Putamen (tissue), 1 donor: Measurements from ENCODE around the gene SNX21.
"Not testable (repeated sequence)": the region's sequence is repeated elsewhere in the genome, so short reads cannot be mapped to it uniquely, and the experiment has no call there.

Source experiments
- DNase-seq: peaks from one replicate; pipeline ENCODE4 v3.0.0-alpha.2; 2016; ENCODE audit warnings: low spot score

SNX21 gene

DNA sequence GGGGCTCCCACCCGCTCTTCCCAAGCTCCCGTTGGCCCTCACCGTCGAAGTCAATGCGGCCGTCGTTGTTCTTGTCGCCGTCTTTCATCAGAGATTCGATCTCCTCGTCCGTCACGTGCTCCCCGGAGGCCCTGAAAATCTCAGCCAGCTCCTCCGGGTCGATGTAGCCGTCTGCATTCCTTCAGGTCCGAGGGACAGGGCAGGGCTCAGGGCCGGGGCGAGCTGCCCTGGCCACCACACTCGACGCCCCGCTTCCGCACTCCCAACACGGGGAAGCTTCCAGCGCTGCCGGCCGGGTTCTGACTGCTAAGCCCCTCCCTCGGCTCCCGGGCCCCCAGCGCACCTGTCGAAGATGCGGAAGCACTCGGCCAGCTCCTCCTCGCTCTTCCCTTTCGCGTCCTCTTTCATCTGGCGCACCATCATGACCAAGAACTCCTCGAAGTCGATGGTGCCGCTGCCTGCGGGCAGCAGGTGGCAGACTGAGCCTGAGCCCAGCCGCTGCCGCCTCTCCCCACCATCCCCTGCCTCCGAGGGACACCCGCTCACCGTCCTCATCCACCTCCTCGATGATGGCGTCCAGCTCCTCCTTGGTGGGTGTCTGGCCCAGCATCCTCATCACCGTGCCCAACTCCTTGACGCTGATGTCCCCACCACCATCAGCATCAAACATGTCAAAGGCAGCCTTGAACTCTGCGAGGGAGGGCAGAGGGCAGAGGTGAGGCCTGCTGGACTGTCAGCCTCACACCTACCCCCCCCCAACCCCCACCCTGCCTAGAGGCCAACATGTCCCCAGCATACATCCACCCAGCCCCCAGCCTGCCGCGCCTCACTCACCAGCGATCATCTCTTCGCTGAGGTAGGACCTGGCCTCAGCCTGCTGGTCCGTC is 9.4 kb upstream of the SNX21 start:
- no peak for DNase-seq

DNA sequence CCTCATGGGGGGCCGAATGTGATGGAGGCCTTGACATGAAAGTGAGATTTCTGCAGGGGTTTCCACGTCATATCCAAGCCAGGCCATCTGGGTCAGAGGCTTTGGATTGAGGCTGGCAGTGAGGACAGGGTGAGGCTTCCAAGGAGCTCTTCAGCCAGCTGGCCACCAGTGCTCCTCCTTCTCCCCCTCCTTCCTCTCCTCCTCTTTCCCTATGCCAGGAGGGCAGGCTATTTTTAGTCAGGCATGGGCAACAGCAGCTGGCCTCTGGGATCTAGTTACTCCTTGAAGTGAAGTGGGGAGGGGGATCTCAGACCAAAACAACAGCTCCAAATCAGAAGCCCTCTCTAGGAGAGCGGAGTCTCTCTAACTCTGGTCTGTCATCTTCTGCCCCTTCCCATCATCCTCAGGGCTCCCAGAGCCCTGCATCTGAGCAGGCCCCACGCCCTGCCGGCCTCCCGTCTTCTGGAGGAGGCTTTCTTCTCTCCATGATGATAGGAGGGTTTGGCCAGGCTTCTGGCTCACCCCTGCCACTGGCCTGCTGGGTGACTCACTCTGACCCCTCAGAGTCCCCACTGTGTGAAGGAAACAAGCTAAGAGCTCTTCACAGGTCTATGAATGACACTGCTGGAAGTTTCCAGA is 7.1 kb upstream of the SNX21 start:
- no peak for DNase-seq

DNA sequence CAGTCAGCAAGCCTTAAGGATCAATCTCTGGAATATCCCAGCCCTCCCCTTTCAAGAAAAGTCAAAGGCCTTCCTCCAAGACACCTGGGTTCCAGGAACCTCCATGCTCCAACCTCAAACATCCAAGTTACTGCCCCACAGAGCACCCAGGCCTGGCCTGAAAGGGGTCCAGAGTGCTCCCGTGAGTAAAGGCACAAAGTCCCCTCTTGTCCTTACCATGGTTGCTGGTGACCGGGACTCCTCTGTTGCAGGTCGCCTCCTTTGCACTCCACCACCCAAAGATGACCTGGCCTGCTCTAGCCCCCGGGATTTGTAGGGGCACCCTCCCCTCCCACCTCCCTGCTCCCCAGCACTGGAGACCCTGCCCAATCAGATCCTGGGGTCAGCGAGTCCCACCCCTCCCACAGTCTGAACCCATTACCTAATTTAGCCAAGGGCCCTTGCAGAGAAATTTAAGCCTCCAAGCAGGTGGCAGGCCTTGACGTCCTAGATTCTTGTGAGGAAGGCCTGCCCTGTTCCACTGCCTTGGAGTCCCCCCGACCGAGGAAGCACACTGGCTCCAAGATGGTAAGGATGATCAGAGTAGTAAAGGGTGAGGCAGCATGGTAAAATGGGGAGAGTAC is 6.5 kb upstream of the SNX21 start, which contains the start of gene TNNC2:
Gene TNNC2, minus strand, starts transcription at position 283 of the 623 bp plus-strand sequence. Its CDS starts 64 bp downstream, at position 219.
- DNase-seq, result no peak

DNA sequence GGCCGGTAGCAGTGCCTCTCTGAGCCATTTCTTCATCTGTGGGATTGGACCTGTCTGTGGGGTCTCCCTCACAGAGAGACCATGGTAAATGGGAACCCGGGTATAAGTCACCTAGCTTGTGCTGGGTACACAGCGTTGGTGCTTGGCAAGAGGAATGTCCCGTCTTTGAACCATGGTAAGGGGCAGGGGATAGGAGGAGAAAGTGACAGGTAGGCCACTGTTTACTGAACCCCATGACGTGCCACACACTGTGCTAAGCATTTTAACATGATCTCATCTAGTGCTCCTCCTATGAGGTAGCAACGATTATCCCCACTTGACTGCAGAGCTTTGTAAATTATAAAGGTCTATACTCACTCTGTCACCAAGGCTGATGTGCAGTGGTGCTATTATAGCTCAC is 5.9 kb upstream of the SNX21 start:
- DNase-seq, result no peak

DNA sequence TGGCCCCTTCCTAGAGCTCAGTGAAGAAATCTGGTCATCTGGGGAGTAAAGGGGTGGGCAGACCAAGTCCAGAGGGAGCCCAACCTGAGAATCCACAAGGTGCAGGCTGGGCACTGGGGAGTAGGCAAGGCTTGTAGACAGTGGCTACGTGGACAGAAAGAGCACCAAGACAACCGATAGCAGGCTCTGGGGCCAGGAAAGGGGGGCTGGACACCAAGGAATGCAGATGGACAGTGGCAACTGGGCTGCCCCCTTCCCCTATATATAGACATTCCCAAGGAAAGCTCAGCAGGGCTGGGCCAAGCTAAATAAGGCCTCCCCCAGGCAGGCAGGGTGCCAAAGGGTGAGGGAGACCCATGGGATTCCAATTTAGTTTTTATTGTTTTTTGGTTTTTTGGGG is 5.0 kb upstream of the SNX21 start:
- DNase-seq, result no peak

DNA sequence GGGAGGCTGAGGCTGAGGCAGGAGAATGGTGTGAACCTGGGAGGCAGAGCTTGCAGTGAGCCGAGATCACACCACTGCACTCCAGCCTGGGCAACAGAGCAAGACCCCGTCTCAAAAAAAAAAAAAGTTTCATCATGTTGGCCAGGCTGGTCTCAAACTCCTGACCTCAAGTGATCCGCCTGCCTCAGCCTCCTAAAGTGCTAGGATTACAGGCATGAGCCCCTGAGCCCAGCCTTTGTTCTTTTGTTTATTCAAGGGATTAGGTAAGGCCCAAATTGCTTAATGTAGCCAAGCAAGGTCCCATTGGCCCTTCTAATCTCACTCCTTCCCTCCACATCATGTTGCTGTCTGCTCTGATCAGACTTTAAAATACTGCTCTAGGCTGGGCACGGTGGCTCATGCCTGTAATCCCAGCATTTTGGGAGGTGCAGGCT is 3.9 kb upstream of the SNX21 start:
- not testable (repeated sequence) for DNase-seq

DNA sequence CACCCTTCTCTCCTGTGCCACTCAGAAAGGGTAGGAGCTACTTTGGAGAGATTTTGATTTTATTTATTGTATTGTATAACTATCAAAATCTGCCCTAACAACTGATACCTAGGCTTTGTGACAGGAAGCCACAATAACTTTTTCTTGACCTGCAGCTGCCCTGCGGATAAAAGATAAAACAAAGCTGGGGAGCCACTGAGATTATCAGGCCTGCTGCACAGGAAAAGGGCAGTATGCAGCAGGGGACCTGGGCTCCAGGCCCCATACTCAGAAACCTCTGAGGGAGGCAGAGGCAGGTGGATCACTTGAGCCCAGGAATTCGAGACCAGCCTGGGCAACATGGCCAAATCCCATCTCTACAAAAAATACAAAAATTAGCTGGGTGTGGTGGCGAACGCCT is 980 bp upstream of the SNX21 start:
- no peak for DNase-seq

DNA sequence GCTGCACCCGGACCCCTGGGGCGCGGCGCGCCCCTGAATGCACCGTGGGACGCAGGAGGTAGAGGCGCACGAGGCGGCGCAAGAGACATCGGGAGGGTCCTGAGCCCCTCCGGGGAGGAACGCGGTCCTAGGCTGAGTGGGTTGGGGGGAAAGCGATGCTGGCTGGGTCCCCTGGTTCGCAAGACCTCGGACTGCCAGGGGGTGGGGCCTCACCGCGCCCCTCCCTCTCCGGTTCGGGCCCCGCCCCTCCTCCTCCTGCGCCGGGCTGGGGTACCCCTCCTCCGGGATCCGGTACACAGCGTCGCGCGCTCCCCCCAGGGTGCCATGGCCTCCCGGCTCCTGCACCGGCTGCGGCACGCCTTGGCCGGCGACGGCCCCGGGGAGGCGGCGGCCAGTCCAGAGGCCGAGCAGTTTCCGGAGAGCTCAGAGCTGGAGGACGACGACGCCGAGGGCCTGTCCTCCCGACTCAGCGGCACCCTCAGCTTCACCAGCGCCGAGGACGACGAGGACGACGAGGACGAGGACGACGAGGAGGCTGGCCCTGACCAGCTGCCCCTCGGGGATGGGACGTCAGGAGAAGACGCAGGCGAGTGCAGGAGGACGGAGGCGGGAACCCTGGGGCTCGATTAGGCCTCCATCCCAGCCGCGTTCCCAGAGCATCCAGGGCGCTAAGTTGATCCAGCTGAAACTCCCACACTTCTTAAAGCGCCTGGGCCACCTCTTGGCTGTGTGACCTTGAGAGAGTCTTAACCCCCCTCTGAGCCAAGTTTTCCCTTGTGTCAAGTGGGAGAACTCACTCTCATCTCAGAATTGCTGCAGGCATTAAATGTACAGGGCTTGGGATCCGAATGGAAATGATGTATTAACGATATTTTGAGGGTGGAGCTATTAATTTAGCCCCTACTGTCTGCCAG is 541 bp downstream of the SNX21 start:
- peak; percentile 70 for DNase-seq

DNA sequence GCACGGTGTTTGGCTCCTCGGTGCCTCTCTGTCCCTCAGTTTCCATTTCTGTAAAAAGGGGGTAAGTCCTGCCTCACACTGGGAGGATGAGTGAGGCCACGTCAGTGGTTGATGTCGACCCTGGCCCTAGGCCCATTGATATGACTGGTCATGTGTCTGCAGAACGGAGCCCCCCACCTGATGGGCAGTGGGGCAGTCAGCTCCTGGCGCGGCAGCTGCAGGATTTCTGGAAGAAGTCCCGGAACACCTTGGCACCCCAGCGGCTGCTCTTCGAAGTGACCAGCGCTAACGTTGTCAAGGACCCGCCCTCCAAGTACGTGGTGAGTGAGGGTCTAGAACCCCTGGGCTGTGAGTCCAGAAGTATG is 1.2 kb downstream of the SNX21 start:
- no peak for DNase-seq

DNA sequence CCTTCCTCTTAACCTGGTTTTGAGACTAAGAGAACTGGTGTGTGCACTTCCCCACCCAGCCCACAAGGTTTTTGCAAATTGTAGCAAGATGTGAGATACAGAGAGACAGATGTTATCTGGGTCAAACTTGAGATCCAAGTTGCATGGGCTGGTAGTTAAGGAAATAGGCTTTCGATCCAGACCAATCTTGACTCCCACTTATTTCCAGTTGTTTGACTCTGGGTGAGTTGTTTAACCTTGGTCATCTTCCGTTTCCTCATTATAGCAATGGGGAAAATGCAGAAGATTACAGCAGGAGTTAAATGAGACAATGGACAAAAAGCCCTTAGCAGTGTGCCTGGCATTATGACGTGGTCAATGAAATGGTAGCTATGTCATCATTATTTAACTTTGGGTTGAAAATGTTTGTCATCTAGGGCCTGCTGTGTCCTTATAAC is 1.7 kb downstream of the SNX21 start:
- no peak for DNase-seq

DNA sequence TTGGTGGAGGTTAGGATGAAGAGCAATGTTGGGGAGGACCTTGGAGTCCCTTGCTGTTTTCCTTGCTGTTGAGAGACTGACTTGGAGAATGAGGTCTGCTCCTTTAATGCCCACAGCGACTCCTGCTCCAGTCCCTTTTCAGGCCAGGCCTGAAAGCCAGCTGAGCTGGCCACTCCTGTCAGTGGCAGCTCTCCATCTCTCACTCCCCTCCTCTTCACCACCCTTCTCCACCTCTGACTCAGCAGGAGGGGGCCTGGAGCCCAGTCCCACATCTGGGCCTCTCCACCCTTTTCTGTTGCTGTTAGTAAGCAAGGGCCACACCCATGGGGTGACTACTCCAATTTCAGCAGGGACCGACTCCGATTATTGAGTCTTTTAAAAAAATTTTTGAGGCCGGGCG is 2.2 kb downstream of the SNX21 start:
- DNase-seq, result no peak

DNA sequence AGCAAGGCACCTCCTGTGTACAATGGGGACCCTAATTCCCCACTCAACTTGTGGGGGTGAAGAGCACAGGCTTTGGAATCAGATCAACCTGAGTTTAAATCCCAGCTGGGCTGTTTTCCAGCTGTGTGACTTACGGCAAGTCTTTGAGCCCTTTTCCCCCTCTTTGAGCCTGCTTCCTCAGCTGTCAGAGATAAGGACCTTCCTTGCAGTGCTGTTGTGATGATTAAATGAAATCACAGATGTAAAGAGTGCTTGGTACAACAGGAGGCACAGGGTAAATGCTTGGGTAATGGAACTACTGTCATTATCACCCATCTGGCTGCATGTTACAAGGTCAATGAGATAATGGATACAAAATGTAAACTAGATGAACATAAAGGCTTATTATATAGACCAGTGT is 3.2 kb downstream of the SNX21 start:
- no peak for DNase-seq

DNA sequence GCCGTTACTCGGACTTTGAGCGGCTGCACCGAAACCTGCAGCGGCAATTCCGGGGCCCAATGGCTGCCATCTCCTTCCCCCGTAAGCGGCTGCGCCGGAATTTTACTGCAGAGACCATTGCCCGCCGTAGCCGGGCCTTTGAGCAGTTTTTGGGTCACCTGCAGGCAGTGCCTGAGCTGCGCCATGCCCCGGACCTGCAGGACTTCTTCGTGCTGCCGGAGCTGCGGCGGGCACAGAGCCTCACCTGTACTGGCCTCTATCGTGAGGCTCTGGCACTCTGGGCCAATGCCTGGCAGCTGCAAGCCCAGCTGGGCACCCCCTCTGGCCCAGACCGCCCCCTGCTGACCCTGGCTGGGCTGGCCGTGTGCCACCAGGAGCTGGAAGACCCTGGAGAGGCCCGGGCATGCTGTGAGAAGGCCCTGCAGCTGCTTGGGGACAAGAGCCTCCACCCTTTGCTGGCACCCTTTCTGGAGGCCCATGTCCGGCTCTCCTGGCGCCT is 7.2 kb downstream of the SNX21 start:
- no peak for DNase-seq

DNA sequence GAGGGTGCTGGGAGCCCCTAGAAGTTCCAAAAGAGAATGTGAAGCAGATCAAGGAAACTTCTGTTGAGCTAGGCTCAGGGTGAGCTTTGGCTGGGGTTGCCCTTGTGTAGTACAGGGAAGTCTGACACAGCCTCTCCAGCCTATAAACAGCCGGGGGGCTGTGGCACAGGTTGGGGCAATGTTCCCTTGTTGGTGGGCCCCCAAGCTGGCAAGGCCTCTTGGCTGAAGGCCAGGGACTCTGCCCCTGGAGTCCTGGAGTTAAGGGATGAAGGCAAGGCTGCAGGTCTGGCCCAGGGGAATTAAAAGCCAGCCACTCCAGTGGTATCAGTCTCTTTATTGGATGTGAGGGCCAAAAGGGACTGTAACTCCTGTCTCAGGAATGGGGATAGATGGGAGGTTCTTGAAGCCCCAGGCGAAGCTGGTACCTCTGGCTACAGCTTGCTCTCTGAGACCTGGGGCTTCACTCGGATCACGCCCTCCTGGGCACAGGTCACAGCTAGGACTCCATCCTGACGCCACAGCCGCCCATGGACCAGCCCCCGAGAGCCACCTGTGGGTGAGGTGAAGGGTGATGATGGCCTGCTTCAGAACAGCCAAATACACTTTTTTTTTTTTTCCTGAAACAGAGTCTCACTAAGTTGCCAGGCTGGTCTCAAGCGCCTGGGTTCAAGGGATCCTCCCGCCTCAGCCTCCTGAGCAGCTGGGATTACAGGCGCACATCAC is 8.0 kb downstream of the SNX21 start:
- DNase-seq, result no peak

DNA sequence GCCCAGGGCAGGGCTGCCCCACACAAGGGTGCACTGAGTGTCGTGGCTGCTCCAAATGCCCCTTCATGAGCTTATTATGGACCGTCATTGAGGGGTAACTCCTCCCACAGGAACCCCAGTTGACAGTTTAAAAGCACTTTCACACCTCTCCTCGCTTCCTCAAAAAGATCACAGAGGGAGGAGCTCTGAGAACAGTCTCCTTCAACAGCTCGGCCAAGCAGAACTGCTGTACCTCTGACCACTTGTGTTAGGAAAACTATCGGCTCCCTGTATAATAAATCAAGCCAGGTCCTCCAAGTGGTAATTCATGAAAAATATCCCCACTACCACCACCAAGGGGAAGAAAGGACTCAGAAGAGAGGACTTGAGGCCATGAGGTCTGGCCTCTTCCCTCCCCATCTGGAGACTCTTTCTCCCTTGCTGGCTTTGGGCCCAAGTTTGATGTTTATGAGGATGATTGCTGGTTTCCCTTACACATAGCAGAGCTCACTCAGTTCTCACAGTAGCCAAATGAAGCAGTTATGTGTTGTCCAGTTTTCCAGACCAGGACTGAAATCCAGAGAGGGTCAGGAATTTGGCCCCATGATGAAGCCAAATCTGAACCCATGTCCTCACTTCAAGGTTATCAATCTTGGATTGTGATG is 8.7 kb downstream of the SNX21 start:
- DNase-seq, result no peak

DNA sequence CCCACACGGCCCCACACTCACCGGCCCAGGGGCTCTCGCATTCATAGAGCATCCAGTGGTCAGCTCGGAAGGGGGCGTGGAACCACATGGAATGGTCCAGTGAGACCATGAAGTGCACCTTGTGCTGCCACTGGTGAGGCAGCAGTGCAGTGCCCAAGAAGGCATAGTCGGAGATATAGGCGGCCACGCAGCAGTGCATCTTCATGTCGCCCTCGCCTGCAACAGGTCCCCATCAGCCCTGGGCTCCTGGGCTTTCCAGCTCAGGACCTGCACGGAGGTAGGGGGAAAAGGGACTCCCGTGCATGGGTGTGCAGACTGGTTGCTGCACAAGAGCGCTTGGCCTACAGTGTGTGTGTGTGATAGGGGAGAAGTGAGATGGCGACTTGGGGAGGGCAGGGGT is 9.9 kb downstream of the SNX21 start:
- DNase-seq, result no peak

DNA sequence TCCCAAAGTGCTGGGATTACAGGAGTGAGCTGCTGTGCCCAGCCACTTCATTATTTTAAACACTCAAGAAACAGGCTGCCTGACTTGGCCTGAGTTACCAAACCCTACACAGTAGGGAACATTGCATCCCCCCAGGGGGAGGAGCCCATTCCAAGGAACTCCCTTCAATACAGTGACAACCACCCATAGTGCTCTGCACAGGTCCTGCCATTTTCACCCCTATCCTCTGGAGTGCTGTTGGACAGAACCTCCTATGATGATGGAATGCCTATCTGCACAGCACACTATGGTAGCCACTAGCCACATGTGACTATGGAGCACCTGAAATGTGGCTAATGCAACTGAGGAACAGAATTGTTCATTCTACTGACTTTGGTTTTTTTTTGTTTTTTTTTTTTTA is 11.9 kb downstream of the SNX21 start:
- no peak for DNase-seq

DNA sequence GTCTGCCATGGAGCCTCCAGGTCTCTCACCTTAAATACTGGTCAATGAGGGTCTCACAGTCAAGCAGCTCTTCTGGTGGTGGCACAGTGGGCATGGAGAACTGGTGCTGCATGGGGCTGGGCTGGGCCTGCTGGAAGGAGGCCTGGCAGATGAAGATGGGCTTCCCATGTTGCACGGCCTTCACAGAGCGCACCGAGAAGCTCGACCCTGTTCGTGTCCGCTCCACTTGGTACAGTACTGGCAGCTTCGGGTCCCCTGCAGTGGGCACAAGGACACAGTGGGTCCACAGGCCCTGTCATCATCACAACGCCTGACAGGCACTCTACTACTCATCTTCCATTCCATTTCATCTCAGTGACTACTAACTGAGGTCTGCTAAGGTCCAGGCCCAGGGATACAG is 14.8 kb downstream of the SNX21 start:
- DNase-seq, result no peak

DNA sequence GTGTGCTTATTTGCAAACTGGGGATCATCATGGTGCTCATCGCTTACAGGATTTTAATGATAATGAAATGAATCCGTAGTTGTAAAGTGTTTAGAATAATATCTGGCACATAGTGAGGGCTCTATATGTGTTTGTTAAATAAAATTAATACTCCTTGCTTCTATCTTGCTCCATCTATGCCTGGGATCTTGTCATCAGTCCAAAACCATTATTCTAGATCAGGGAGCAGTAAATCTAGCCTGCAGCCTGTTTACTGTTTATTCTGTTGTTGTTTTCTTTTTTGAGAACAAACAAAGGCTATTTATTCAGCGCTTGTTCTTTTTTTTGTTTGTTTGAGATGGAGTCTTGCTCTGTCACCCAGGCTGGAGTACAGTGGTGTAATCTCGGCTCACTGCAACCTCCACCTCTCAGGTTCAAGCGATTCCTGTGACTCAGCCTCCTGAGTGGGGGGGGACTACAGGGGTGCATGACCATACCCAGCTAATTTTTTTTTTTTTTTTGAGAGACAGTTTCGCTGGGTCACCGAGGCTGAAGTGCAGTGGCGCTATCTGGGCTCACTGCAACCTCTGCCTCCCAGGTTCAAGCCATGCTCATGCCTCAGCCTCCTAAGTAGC is 15.5 kb downstream of the SNX21 start:
- no peak for DNase-seq

DNA sequence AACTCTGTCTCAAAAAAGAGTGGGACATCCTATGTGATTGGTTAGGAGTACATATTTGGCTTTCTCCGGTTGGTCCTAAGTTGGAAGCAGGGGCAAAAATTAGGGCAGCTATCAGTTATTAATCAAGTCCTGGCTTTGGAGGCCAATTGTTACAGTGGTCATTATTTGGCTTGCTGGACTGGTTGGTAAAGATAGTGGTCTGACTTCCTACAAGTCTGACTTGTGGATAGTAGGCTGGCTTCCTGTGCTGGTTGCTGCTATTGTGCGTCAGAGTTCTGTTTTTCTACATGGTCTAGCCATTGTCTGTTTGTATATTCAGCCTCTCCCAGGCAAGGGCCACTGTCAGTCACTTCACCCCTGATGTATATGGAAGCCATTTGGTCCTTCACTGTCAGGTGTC is 16.6 kb downstream of the SNX21 start:
- DNase-seq, result no peak
